OCI-LY7 (cell line): Measurements from ENCODE around the gene NPY1R.

Experiments used
- CTCF ChIP-seq: fragments of 200-600 bp; sonication (generic); conservative IDR thresholded peaks from 2 replicates; pipeline ENCODE4 v1.5.1; 2014; ENCODE audit warnings: mild to moderate bottlenecking, antibody characterized with exemption, low read length, moderate library complexity, mixed read lengths
- EZH2phosphoT487 ChIP-seq: fragments of 200-600 bp; sonication (generic); IDR thresholded peaks from 2 replicates; pipeline ENCODE4 v1.6.1; 2018; ENCODE audit warnings: low read depth, borderline replicate concordance, mild to moderate bottlenecking, mixed run types, antibody characterized with exemption, low read length, moderate library complexity, mixed read lengths

DNA sequence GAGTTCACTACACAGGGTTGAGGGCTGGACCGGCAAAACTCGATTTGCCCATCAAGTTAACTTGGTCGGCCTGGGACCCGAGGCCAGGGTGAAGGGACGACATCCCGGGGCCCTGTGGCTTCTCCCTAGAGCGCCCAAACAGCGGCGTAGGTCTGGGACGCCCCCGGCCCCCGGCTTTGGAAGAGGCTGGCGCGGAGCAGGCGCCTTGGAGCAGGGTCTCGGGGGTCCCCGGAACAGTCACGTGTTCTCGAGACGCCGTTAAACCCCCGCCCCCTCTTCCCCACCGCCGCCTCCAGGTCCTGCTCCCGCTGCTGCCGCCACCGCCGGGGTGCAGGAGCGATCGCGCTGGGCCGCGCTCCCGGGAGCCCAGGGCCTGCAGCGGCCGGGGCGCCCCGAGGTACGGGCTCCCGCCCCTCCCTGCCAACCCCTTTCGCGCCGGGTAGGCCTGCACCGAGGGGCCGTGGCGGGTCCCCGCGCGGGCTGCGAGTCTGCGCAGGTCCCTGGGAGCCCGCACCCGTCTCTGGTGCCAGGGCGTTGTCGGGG lies 11.3 kb upstream of the NPY1R start, which contains the start of gene NPY5R:
- TF ChIP-seq CTCF (no peak), EZH2phosphoT487 (no peak)
